CD4-positive, alpha-beta memory T cell (primary cell): ENCODE results near the gene GRID2IP. TPM values are rescaled to one million over a fixed set of nuclear protein-coding genes. Genes with fewer than 3 reads are reported as not detected.
A peak's percentile ranks its signal among the peaks of the same experiment; 100 is the strongest.
"Not testable (repeated sequence)": the region's sequence is repeated elsewhere in the genome, so short reads cannot be mapped to it uniquely, and the experiment has no call there.

ENCODE experiments used
- CTCF ChIA-PET: fragments of 350-600 bp; sonication (Branson Sonifier 250); formaldehyde crosslinking; loops from one replicate; lab custom pipeline; 2021; ENCODE audit warnings: inconsistent platforms; ENCODE audit not compliant: partially characterized antibody; lab: Charles Lee
- POLR2A ChIA-PET: fragments of 350-600 bp; sonication (Branson Sonifier 250); formaldehyde crosslinking; loops from one replicate; lab custom pipeline; 2021; ENCODE audit not compliant: partially characterized antibody; lab: Charles Lee
- DNase-seq, 5 donors: peaks; one replicate each; pipeline versions ENCODE4 v3.0.0 to v3.0.0-alpha.2; 2020 to 2022; ENCODE audit warnings: mixed read lengths in 1 of 5
- H3K27ac ChIP-seq: one replicate; pipeline ENCODE4 v1.7.0; 2013; ENCODE audit warnings: low read depth, low read length
- H3K27me3 ChIP-seq: 2 replicates; pipeline ENCODE4 v1.7.0; 2013; ENCODE audit warnings: mild to moderate bottlenecking, low read length, moderate library complexity; ENCODE audit not compliant: insufficient read depth
- H3K36me3 ChIP-seq: 2 replicates; pipeline ENCODE4 v1.7.0; 2013; ENCODE audit warnings: mild to moderate bottlenecking, low read length, moderate library complexity; ENCODE audit not compliant: insufficient read depth
- H3K4me1 ChIP-seq: 2 replicates; pipeline ENCODE4 v1.7.0; 2013; ENCODE audit warnings: mild to moderate bottlenecking, low read length, moderate library complexity; ENCODE audit not compliant: insufficient read depth
- H3K4me3 ChIP-seq, 2 donors: one replicate each; pipeline ENCODE4 v1.7.0; 2013; ENCODE audit warnings: low read length in 2 of 2, mild to moderate bottlenecking in 1 of 2
- H3K9me3 ChIP-seq, 2 donors: one replicate each; pipeline ENCODE4 v1.7.0; 2013; ENCODE audit warnings: low read length in 2 of 2, control low read depth in 1 of 2; ENCODE audit not compliant: control insufficient read depth in 1 of 2
- H3K27ac Mint-ChIP-seq, 7 donors: one replicate each; pipeline ENCODE4 v1.8.0; 2020 to 2021; ENCODE audit warnings: mixed read lengths in 7 of 7, mild to moderate bottlenecking in 6 of 7, inconsistent platforms in 3 of 7, moderate library complexity in 3 of 7
- H3K27me3 Mint-ChIP-seq, 2 donors: one replicate each; pipeline ENCODE4 v1.8.0; 2020 to 2021; ENCODE audit warnings: mixed read lengths in 2 of 2
- H3K36me3 Mint-ChIP-seq, 2 donors: one replicate each; pipeline ENCODE4 v1.8.0; 2020 to 2021; ENCODE audit warnings: mixed read lengths in 2 of 2, inconsistent platforms in 1 of 2, mild to moderate bottlenecking in 1 of 2
- H3K4me1 Mint-ChIP-seq, 4 donors: one replicate each; pipeline ENCODE4 v1.8.0; 2020 to 2021; ENCODE audit warnings: mixed read lengths in 4 of 4, mild to moderate bottlenecking in 1 of 4
- H3K4me3 Mint-ChIP-seq, 8 donors: one replicate each; pipeline ENCODE4 v1.8.0; 2020 to 2021; ENCODE audit warnings: mixed read lengths in 8 of 8, mild to moderate bottlenecking in 7 of 8, moderate library complexity in 6 of 8, inconsistent platforms in 3 of 8
- H3K9me3 Mint-ChIP-seq, 8 donors: one replicate each; pipeline ENCODE4 v1.8.0; 2020 to 2021; ENCODE audit warnings: mixed read lengths in 8 of 8, mild to moderate bottlenecking in 5 of 8, inconsistent platforms in 3 of 8, moderate library complexity in 1 of 8
- intact Hi-C: fragments of 100-400 bp; cut with micrococcal nuclease; formaldehyde crosslinking; loops from one replicate; pipeline ENCODE4 v1.15.1; 2023
- polyA plus RNA-seq, 2 donors: library from polyadenylated mRNA; unstranded; fragments of 300-500 nt; fragmentation: Illumina TruSeq; gene quantifications; one replicate each; pipeline ENCODE4 v1.2.3, GENCODE V29; 2021
- total RNA-seq, 2 experiments: library from RNA; stranded (reverse); gene quantifications; one replicate each; pipeline ENCODE4 v1.2.3, GENCODE V29; 2021

The GRID2IP gene
- total and polyA plus RNA-seq, 4 experiments from 2014 or later = 0.04 to 0.81 (median 0.29) TPM

DNA sequence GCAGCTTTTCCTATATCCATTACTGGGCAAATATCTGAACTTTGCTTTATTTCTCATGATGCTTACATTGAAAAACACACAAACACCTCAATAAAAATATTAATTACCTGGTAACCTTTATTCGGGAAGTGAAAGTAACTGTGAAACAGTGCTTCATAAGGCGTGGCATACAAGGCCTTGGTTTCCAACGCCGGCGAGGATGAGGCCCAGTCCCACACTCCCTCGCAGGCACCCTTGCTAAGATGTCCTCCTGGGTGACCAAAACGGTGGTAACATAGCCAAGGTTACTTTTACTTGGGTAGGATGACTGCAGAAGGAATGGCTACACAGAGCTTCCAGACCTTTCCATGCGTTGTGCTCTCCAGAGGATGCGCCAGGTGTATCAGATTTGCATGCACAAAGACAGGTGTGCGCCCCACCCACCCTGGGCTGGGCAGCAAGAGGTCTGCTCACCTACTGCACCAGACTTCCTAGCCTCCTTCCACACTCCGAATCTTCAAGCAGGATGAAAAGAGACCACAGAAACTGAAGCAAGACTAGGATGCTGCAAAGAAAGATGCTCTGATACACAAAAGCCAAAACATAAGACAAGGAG, 90.2 kb downstream of the GRID2IP start:
- Mint-ChIP-seq H3K27ac (peak overlapping the region in 5 of 7 donors; percentile 0 to 54 (median 19)), H3K9me3 (no peaks in the 10 kb centered on the region), H3K27me3 (no peaks in the 10 kb centered on the region), H3K4me1 (no peaks in the 10 kb centered on the region), H3K4me3 (no peak overlapping the region), H3K36me3 (peaks cover 8 to 34% of the 10 kb centered on the region in 2 donors)
- intact Hi-C loops = no loop called here
- ChIA-PET POLR2A (interaction anchor here (0.6 kb wide), 1 partner anchor 41 kb away, joined by 3 read pairs; no protein-coding TSS in a partner anchor), CTCF (no interaction called here)
- no peaks in the 10 kb centered on the region for H3K4me1 ChIP-seq
- H3K36me3 ChIP-seq = peaks cover 28% of the 10 kb centered on the region
- no peaks in the 10 kb centered on the region for H3K27me3 ChIP-seq
- H3K4me3 ChIP-seq = no peak overlapping the region
- no peak for DNase-seq
- no peaks in the 10 kb centered on the region for H3K9me3 ChIP-seq
- H3K27ac ChIP-seq = no peak overlapping the region

DNA sequence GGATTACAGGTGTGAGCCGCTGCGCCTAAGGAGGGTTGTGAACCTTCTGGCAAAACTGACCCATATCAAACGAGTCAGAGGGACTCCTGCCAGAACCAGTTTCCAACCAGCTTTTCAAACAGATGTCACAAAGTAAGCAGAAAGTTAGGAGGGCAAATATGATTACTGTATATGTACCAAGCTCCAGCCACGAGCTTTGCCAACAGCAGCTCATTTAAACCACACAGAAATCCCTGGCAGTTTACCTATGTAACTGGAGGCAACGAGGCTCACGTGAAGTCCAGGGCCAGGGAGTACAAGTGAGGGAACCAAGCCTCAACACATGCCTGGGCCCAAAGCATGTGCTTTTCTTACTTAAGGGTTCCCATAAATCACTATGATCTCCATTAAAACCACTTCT, 91.0 kb downstream of the GRID2IP start:
- no peak overlapping the region for H3K27ac ChIP-seq
- intact Hi-C loops = no loop called here
- Mint-ChIP-seq H3K4me1 (no peaks in the 10 kb centered on the region), H3K36me3 (peaks cover 0 to 26% of the 10 kb centered on the region in 2 donors), H3K27ac (no peak overlapping the region), H3K9me3 (no peaks in the 10 kb centered on the region), H3K27me3 (no peaks in the 10 kb centered on the region), H3K4me3 (no peak overlapping the region)
- no peaks in the 10 kb centered on the region for H3K27me3 ChIP-seq
- H3K4me3 ChIP-seq = no peak overlapping the region
- peaks cover 20% of the 10 kb centered on the region for H3K36me3 ChIP-seq
- H3K4me1 ChIP-seq = no peaks in the 10 kb centered on the region
- CTCF ChIA-PET = no interaction called here
- POLR2A ChIA-PET = interaction anchor here (0.6 kb wide), 1 partner anchor 42 kb away, joined by 3 read pairs; no protein-coding TSS in a partner anchor
- H3K9me3 ChIP-seq = no peaks in the 10 kb centered on the region
- DNase-seq = no peak

DNA sequence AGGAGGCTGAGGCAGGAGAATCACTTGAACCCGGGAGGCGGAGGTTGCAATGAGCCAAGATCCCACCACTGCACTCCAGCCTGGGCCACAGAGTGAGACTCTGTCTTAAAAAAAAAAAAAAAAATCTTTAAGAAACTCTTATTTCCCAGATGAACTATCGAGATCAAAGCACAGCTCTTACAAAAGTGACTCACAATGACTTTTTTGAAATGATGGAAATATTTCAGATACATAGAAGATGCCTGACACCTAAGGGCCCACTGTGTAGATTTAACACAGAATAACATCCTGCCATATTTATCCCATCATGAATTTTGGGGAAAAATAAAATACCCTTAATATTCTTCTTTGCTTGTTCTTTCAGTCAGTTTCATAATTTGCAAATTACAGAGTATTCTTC, 92.6 kb downstream of the GRID2IP start:
- H3K27ac ChIP-seq, H3K4me1 ChIP-seq, H3K27ac Mint-ChIP-seq, H3K4me3 Mint-ChIP-seq, H3K9me3 Mint-ChIP-seq, H3K4me1 Mint-ChIP-seq, H3K9me3 ChIP-seq, H3K27me3 Mint-ChIP-seq, H3K27me3 ChIP-seq, intact Hi-C loops, DNase-seq, H3K4me3 ChIP-seq: not testable (repeated sequence)
- ChIA-PET POLR2A (interaction anchor here (0.6 kb wide), 1 partner anchor 1368 kb away, joined by 3 read pairs; no protein-coding TSS in a partner anchor), CTCF (interaction anchor here (1.0 kb wide), 1 partner anchor 138 kb away, joined by 3 read pairs; no protein-coding TSS in a partner anchor)
- peaks cover 0 to 24% of the 10 kb centered on the region in 2 donors for H3K36me3 Mint-ChIP-seq
- peaks cover 20% of the 10 kb centered on the region for H3K36me3 ChIP-seq

DNA sequence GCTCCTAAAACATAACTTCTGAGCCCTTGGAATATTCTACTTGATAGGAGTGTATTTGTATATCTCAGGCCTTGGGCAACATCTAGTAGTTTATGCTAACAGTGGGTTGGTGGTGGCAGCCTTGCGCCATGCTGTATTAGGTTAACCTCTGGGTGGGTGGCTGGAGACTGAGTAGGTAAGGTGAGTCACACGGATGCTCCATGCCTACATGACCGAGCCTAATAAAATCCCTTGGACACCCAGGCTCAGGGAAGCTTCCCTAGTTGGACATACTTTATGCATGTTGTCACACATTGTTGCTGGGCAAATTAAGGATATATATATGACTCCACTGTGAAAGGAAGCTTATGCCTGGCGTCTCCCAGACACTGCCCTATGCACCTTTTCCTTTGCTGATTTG, 97.5 kb downstream of the GRID2IP start:
- peaks cover 0 to 7% (median 0%) of the 10 kb centered on the region in 4 donors for H3K4me1 Mint-ChIP-seq
- ChIA-PET POLR2A (no interaction called here), CTCF (interaction anchor here (0.9 kb wide), 1 partner anchor 404 kb away, joined by 3 read pairs; no protein-coding TSS in a partner anchor)
- H3K4me3 ChIP-seq = no peak overlapping the region
- H3K36me3 Mint-ChIP-seq = no peaks in the 10 kb centered on the region
- no peaks in the 10 kb centered on the region for H3K9me3 ChIP-seq
- no peak overlapping the region for H3K27ac ChIP-seq
- peaks cover 4% of the 10 kb centered on the region for H3K4me1 ChIP-seq
- H3K36me3 ChIP-seq = no peaks in the 10 kb centered on the region
- H3K27me3 ChIP-seq = no peaks in the 10 kb centered on the region
- no peaks in the 10 kb centered on the region for H3K9me3 Mint-ChIP-seq
- DNase-seq = no peak
- no peak overlapping the region for H3K4me3 Mint-ChIP-seq
- intact Hi-C loops = no loop called here
- H3K27me3 Mint-ChIP-seq = no peaks in the 10 kb centered on the region
- H3K27ac Mint-ChIP-seq = no peak overlapping the region

DNA sequence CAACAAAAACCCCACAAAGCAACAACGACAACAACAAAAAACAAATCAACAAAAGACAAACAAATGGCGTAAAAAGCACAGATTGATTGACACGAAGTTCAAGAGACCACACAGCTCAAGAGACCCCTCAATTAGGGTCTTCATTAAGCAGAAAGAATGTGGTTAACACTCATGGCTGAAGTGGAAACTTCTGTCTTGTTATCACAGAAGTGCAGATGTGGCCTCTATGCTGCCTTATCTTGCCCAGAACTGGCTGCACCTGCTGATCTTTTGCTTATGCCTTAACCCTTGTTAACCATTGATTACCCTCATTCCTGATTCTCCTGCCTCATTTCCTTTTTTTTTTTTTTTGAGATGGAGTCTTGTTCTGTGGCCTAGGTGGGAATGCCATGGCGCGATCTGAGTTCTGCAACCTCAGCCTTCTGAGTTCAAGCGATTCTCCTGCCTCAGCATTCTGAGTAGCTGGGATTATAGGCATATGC, 100.0 kb downstream of the GRID2IP start:
- H3K4me1 Mint-ChIP-seq = peaks cover 4 to 25% (median 13%) of the 10 kb centered on the region in 4 donors
- Histone ChIP-seq H3K4me3 (no peak overlapping the region), H3K27ac (no peak overlapping the region), H3K4me1 (peaks cover 15% of the 10 kb centered on the region), H3K9me3 (no peaks in the 10 kb centered on the region), H3K27me3 (no peaks in the 10 kb centered on the region), H3K36me3 (no peaks in the 10 kb centered on the region)
- peak overlapping the region in 1 of 7 donors; percentile 18 for H3K27ac Mint-ChIP-seq
- CTCF ChIA-PET = no interaction called here
- H3K4me3 Mint-ChIP-seq = peak overlapping the region in 3 of 8 donors; percentile 31 to 74 (median 54)
- intact Hi-C loops = no loop called here
- POLR2A ChIA-PET = no interaction called here
- H3K27me3 Mint-ChIP-seq = peaks cover 0 to 3% of the 10 kb centered on the region in 2 donors
- peaks cover 0 to 12% of the 10 kb centered on the region in 2 donors for H3K36me3 Mint-ChIP-seq
- DNase-seq = no peak
- no peaks in the 10 kb centered on the region for H3K9me3 Mint-ChIP-seq

DNA sequence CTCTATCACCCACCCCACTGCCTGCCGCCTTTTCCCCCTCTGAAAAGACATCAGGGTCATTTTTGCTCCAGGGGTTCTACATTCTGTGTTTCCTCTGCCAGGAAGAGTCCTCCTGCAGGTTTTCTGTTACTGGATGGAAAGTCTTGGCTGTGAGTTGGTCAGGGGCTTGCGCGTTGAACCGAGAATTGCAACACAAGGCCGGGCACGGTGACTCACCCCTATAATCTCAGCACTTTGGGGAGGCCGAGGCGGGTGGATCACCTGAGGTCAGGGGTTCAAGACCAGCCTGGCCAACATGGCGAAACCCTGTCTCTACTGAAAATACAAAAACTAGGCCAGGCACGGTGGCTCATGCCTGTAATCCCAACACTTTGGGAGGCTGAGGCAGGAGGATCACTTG, 100.7 kb downstream of the GRID2IP start:
- intact Hi-C loops, H3K36me3 ChIP-seq, H3K9me3 Mint-ChIP-seq, DNase-seq, H3K9me3 ChIP-seq, CTCF ChIA-PET, H3K27me3 ChIP-seq, H3K4me3 ChIP-seq, H3K27me3 Mint-ChIP-seq, H3K27ac ChIP-seq: not testable (repeated sequence)
- peaks cover 15% of the 10 kb centered on the region for H3K4me1 ChIP-seq
- POLR2A ChIA-PET = interaction anchor here (0.7 kb wide), 1 partner anchor 128 kb away, joined by 3 read pairs; no protein-coding TSS in a partner anchor
- H3K4me1 Mint-ChIP-seq = peaks cover 8 to 31% (median 18%) of the 10 kb centered on the region in 4 donors
- H3K27ac Mint-ChIP-seq = peak overlapping the region in 2 of 7 donors; percentile 32 to 37
- H3K36me3 Mint-ChIP-seq = peaks cover 0 to 14% of the 10 kb centered on the region in 2 donors
- H3K4me3 Mint-ChIP-seq = peak overlapping the region in 2 of 8 donors; percentile 25 to 43

DNA sequence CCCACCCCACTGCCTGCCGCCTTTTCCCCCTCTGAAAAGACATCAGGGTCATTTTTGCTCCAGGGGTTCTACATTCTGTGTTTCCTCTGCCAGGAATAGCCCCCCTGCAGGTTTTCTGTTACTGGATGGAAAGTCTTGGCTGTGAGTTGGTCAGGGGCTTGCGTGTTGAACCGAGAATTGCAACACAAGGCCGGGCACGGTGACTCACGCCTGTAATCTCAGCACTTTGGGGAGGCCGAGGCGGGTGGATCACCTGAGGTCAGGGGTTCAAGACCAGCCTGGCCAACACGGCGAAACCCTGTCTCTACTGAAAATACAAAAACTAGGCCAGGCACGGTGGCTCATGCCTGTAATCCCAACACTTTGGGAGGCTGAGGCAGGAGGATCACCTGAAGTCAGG, 101.4 kb downstream of the GRID2IP start:
- not testable (repeated sequence) for H3K27me3 Mint-ChIP-seq, DNase-seq
- POLR2A ChIA-PET = interaction anchor here (0.7 kb wide), 1 partner anchor 128 kb away, joined by 3 read pairs; no protein-coding TSS in a partner anchor

More for the DNA sequence above, 101.4 kb downstream of the GRID2IP start:
- Mint-ChIP-seq H3K36me3 (peaks cover 5 to 19% of the 10 kb centered on the region in 2 donors), H3K27ac (peak overlapping the region in 1 of 7 donors; percentile 13), H3K4me1 (peaks cover 14 to 37% (median 24%) of the 10 kb centered on the region in 4 donors)
- H3K27ac ChIP-seq, intact Hi-C loops, H3K4me3 ChIP-seq, CTCF ChIA-PET, H3K4me3 Mint-ChIP-seq, H3K9me3 Mint-ChIP-seq, H3K27me3 ChIP-seq, H3K9me3 ChIP-seq, H3K36me3 ChIP-seq: not testable (repeated sequence)
- peaks cover 15% of the 10 kb centered on the region for H3K4me1 ChIP-seq
